HG03439 (cell line): ENCODE measurements around the gene ELAVL4.

Source experiments
- ATAC-seq: cut with Tn5 transposase; IDR thresholded peaks from one replicate; pipeline ENCODE4 v1.9.1; 2021; ENCODE audit warnings: mild to moderate bottlenecking, moderate library complexity; ENCODE audit not compliant: unreplicated experiment

Gene ELAVL4

GRCh38 chr1:50175719-50176639 is 67.3 kb downstream of the ELAVL4 start:
- no peak for ATAC-seq

GRCh38 chr1:50177994-50178393 is 69.3 kb downstream of the ELAVL4 start:
- ATAC-seq: no peak

- ATAC-seq: no peak
Measured at GRCh38 chr1:50179639-50180038, 70.9 kb downstream of the ELAVL4 start.

GRCh38 chr1:50180367-50180766 is 71.6 kb downstream of the ELAVL4 start:
- no peak for ATAC-seq

GRCh38 chr1:50181027-50181663 is 72.4 kb downstream of the ELAVL4 start:
- no peak for ATAC-seq

GRCh38 chr1:50183378-50184133 is 74.8 kb downstream of the ELAVL4 start:
- ATAC-seq: no peak

GRCh38 chr1:50189369-50189768 is 80.6 kb downstream of the ELAVL4 start:
- no peak for ATAC-seq

GRCh38 chr1:50193002-50193401 is 84.3 kb downstream of the ELAVL4 start:
- ATAC-seq: no peak

- no peak for ATAC-seq
Measured at GRCh38 chr1:50195205-50195604, 86.5 kb downstream of the ELAVL4 start.

- ATAC-seq: no peak
Measured at GRCh38 chr1:50196081-50196480, 87.4 kb downstream of the ELAVL4 start.

- ATAC-seq: no peak
Measured at GRCh38 chr1:50197216-50197615, 88.5 kb downstream of the ELAVL4 start.

- no peak for ATAC-seq
Measured at GRCh38 chr1:50208315-50208714, 99.6 kb downstream of the ELAVL4 start.

- ATAC-seq: no peak
Measured at GRCh38 chr1:50208756-50209155, 100.0 kb downstream of the ELAVL4 start.

- no peak for ATAC-seq
Measured at GRCh38 chr1:50209749-50210148, 101.0 kb downstream of the ELAVL4 start.

- ATAC-seq: no peak
Measured at GRCh38 chr1:50213505-50213904, 104.8 kb downstream of the ELAVL4 start.

- ATAC-seq: no peak
Measured at GRCh38 chr1:50214717-50215116, 106.0 kb downstream of the ELAVL4 start.

GRCh38 chr1:50218344-50219120 is 109.8 kb downstream of the ELAVL4 start:
- no peak for ATAC-seq

- no peak for ATAC-seq
Measured at GRCh38 chr1:50228871-50229384, 120.2 kb downstream of the ELAVL4 start.

- ATAC-seq: no peak
Measured at GRCh38 chr1:50231209-50231608, 122.5 kb downstream of the ELAVL4 start.

- no peak for ATAC-seq
Measured at GRCh38 chr1:50232336-50232735, 123.6 kb downstream of the ELAVL4 start.

GRCh38 chr1:50236656-50237055 is 127.9 kb downstream of the ELAVL4 start:
- ATAC-seq: no peak
